Measurements from ENCODE around the gene POLR2J3.
"Not testable (repeated sequence)": the region's sequence is repeated elsewhere in the genome, so short reads cannot be mapped to it uniquely, and the experiment has no call there.

DNA sequence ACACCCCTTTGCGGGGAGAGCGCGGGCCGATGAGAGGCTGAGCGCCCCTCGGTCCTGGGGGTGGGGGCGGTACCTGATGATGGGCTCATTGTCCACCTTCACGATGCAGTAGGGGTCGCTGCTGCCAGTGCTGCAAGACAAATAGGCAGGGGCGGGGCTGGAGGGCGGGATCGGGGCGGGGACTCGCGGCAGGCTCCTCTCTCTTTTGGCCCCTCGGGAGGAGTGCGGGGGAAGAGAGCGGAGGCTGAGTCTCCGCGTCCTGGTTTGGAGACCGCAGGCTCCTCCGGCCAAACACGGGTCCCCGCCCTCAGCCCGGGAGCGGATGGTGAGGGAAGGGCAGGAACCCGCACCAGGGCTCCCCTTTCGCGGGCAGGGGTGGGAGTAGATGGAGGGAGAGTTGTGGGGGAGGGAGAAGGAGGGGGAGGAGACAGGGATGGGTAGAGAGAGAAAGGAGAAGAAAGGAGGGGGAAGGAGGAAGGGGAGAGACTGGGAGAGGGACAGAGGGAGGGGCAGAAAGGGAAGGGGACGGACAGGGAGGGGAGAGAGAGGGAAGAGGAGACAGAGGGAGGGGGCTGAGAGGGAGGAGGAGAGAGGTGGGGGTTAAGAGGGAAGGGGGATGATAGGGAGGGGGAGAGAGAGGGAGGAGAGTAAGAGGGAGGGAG lies 38.8 kb upstream of the POLR2J3 start:
- not testable (repeated sequence) for TF ChIP-seq CEBPB (IDR thresholded peaks at IDR 0.05; ENCODE audit: borderline replicate concordance in 1 of 2, low read depth in 2 of 2, low read length in 2 of 2); TBL1XR1 (IDR thresholded peaks at IDR 0.05; ENCODE audit: low read depth, low read length); RFX5 (IDR thresholded peaks at IDR 0.05; ENCODE audit: low read depth, low read length); POLR2A (IDR thresholded peaks at IDR 0.05; ENCODE audit: low read depth, low read length); SIN3A (IDR thresholded peaks at IDR 0.05; ENCODE audit: low read depth, low read length)
- TF ChIP-seq, protein P1, sequence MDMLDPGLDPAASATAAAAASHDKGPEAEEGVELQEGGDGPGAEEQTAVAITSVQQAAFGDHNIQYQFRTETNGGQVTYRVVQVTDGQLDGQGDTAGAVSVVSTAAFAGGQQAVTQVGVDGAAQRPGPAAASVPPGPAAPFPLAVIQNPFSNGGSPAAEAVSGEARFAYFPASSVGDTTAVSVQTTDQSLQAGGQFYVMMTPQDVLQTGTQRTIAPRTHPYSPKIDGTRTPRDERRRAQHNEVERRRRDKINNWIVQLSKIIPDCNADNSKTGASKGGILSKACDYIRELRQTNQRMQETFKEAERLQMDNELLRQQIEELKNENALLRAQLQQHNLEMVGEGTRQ (IDR thresholded peaks at IDR 0.05; ENCODE audit: borderline replicate concordance, low read depth, low read length): not testable (repeated sequence)

Data from GM12878 (cell line).